GM21423 (cell line): Measurements from ENCODE around the gene MROH7.
"Not testable (repeated sequence)": the region's sequence is repeated elsewhere in the genome, so short reads cannot be mapped to it uniquely, and the experiment has no call there.

ENCODE experiments used
- ATAC-seq: cut with Tn5 transposase; IDR thresholded peaks from one replicate; pipeline ENCODE4 v1.9.1; 2021; ENCODE audit warnings: mild to moderate bottlenecking, moderate library complexity; ENCODE audit not compliant: unreplicated experiment

The MROH7 gene

DNA sequence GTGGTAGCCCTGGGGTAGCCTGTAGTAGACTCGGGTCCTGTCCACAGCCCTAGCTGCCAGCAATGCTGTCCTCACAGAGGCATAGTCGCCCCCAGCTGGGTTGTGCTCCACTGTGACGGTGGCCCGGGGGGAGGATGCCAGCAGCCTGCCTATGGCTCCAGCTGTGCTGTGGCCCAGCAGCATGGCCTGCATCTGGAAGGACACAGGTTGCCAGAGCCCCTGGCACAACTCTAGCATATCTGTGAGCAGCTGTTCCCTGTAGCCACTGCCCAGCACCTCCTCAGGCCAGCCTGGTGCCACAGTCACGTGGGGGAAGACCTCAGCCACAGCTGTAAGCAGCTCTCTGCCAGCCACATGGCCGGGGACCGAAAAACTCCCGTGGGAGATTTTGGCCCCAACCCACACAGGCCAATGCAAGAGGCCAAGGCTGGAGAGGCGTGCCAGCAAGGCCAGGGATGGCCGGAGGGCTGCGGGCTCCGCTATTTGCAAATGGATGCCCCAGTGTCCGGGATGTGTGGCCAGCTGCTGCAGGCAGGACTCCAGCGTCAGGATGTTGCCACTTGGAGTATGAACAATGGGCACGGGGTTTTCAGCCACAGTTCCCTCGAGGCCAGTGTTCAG is 32.2 kb upstream of the MROH7 start:
- no peak for ATAC-seq

DNA sequence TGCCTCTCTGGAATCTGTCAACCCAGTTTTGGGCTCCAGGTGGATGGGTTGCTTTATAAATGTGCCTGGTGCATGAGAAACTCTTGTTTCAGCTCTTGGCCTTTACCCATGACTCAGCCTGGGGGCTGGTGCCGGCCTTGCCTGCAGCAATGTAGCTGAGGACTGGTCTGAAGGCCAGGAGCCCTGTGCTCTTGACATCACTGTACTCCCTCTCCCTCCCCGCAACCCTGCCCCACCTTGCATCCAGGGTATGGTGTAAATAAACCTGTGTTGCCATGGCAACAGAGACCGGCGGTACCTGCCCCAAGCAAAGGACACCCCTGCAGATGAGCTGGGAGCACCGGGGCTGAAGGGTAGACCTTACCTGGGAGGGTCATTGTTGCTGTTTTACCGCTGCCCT is 31.5 kb upstream of the MROH7 start:
- no peak for ATAC-seq

DNA sequence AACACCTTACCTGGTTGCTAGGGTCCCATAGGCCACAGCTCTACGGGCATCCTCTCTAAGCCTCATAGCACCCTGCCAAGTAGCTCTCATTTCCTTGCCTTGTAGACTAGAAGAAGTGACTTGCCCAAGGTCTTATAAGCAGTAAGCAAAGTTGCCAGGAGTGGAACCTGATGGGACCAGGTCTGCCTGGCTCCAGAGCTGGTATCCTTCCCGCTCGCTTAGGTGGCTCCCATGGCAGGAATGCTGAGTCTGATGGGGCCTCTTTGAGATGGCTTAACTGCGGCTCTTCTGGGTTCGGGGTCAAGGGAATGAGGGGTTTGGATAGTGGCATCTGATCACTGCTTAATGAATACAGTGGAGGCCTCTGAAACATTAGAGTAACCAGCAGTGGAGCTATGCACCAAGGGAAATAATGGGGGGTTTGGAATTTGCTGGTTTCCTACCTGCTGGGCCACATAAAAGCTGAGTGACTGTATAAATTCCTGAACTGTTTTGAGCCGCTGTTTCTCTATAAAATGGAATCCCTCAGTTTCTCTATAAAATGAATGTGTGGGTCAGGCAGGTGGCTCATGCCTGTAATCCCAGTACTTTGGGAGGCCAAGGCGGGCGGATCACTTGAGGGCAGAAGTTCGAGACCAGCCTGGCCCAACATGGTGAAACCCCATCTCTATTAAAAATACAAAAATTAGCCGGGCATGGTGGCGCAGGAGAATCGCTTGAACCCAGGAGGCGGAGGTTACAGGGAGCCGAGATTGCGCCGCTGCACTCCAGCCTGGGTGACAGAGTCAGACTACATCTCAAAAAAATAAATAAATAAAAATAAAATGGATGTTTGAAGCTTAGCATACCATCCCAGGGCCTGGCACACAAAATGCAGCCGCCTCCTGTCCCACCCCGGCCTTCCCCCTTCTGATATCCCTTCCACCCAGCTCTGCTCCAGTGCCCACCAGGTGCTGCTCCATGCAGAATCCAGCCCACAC is 30.7 kb upstream of the MROH7 start:
- no peak for ATAC-seq

DNA sequence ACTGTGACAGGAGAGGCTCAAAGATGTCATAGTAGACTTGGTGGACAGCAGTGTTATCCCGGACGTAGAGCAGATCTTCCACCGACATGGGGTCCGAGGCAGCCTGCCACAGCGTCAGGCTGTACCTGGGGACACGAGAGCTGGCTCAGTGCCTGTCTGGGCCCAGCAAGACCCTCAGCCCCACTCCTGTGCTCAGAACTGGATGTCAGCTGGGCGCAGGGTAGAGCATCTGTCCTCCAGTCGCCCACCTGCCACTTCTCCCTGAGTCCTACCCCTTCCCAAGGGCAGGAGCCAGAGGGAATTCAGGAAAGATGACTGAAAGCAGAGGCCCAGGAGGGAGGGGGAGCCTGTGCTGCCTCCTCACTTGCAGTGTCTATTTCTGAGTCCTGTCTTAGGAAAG is 30.0 kb upstream of the MROH7 start:
- ATAC-seq = no peak

DNA sequence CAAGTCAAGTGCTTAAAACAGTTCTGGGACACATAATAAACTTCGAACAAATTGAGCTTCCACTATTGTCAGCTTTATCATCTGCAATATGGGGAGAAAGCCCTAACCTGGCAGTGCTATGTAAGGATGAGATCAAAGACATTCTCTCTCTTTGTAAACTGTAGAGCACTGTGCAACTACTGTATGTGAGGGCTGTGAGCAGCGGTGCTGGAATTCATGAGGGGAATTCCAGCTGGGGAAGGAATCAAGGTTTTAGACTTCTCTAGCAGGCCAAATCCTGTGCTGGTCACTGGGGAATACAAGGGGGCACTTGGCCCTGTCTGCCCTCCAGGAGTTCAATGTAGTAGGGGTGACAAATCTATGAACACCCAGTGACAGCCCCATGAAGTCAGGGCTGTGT is 27.6 kb upstream of the MROH7 start:
- no peak for ATAC-seq

DNA sequence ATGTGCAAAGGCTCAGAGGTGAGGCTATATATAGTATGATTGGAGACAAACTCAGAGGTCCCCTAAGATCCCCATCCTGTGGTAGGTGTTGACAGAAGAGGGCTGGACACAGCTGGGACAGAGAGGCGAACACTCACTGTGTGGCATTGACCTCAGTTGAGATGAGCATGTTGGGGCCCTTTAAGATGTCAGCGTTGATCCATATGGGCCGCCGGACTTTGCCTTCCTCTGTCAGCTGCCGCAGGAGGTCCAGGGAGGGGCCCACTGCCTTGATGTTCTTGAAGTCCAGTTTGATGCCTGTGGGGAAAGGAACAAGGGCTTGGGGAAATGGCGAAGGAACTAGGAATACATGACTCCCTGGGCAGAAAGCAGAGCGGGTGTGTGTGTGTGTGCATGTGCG is 27.0 kb upstream of the MROH7 start:
- ATAC-seq = no peak

DNA sequence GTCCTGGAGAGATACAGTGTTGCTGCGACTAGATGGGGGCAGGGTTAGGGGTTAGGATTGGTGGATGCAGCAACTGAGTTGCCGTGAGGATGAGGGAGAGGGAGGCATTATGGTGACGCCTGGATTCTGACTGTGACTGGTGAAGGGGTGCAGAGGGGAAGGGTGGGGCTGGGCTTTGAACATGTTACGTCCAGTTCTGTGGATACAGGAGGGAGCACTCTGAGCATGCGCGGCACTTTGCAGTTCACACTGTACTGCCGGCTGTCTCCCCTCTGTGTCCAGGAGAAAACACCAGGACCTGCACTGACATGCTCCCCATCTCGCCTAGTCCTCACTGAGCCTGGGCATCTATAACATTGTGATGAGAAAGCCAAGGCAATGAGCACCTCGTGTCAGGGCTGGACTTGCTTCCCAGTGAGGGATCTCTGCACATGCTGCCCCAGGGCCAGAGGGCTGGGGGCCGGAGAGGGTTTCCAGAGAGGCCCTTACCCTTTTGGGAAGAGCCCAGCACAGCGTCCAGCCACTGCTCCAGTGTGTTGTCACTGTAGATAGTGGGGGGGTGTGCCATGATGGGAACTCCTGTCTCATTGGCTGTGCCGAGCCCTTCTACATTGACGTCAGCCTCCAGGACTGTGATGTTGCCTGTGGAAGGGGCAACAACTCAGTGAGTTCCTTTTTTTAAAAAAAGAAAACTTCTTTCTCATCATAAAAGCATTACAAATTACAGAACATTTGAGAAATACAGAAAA is 25.9 kb upstream of the MROH7 start:
- no peak for ATAC-seq

DNA sequence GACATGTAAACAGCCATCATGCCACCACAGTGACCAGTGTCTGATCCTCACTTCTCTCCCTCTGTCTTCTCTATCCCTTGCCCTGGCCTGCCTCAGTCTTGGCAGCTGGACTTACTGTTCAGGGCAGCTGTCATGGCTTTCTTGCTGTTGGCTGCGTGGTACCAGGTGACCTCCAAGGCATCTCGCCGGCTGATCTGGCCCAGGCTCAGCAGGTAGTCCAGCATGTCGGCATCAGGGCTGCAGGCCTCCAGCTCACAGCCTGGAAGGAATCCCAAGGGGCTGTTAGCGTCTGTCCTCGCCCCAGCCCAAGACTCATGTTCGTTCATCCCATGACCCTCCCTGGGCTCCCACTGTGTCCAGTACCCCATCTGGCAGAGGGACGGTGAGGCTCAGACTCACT is 21.8 kb upstream of the MROH7 start:
- ATAC-seq = no peak

DNA sequence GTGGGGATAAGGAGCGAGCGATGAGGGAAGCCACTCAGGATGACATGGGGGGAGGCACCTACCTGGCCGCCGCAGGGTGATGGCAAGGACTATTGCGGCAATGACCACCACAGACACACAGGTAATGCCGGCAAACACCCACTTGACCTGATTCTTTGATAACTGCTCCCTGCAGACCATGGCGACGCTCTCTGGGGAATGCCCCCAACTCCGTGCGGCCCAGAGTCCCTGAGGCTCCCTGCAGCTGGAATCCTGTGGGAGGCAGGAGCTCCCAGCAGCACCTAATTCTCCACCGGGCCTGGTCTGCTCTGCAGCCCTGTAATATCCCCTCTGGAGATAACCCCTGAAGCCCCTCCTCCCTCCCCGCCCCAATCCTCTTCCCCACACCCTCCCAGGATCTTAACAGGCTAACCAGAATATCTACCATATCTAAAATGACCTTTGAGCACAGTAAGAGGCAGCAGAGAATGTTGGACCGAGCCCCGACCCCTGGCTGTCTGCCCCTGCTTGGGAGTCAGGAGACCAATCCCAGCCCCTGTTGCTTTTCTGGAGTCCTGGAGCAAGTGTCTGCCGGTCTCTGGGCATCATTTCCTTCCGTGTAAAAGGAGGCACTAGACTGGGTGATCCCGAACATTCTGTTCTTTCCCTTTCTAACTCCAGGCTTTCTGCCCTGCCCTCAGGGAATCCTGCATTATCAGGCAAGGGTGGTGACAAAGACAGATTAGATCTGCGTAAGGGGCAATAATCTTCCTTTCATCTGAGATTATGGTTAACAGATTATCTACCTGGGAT is 18.2 kb upstream of the MROH7 start, which contains the start of gene FAM151A:
TSS of gene FAM151A (minus strand) at position 310 of the 792 bp plus-strand sequence. CDS start at position 180, 130 bp downstream.
- no peak for ATAC-seq

DNA sequence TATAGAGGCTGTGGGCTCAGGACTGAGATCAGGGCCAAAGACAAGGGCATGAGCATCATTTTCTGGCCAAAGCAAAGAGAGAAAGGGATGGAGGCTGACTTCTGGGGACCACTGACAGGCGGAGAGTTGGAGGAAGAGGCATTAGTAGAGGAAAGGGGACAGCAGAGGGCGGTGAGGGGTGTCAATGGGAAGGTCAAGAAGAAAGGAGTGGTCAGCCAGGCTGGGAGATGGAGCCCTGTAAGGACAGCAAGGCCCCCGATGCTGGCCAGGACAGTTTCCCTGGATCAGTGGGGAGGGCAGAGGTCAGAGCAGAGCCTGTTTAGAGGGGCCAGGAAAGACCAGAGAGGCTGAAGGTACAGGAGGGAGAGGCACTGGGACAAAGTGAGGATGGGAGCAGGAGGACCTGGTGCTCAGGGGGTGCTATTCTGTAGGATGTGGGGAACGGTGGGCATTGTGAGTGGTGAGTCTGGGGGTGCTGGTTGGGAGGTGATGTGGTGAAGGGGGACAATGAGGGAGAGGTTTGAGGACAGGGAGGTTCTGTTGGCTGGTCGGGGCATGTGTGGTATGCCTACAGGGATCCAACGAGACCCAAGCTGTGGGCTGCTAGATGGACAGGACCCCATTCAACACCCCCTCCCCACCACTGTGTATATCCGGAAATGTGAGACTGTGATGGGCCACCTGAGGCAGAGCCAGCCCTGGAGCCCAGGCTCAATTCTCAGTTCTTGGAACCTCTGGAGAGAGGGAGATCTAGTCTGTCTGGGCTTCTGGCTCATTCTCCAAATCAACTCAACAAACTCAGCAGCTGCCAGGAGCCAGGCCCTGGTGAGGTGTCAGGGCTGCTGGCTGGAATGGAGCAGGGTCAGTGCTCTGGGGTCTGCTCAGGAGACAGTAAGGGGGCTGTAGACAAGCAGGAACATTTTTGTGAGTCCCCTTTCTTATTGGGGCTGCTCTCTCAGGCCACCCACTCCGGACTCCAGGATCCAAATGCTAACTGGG is 16.8 kb upstream of the MROH7 start:
- no peak for ATAC-seq

DNA sequence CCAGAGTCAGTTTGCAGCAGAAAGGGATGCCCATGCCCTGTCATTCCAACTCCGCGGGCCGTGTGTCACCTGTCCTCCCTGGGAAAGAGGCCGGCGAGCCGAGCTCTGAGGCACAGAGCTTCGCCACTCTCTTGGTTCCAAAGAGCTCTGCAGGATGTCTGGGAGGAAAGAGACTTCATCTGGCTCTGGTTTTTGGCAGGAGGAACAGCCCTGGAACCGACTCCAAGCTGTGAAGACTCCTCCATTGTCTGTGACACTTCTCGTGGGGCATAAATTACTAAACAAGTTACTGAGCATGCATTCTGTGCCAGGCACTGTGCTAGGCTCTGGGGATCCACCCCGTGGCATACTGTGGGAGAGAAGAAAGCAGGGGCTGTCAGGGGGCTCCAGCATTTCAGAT is 14.4 kb upstream of the MROH7 start:
- ATAC-seq = no peak

DNA sequence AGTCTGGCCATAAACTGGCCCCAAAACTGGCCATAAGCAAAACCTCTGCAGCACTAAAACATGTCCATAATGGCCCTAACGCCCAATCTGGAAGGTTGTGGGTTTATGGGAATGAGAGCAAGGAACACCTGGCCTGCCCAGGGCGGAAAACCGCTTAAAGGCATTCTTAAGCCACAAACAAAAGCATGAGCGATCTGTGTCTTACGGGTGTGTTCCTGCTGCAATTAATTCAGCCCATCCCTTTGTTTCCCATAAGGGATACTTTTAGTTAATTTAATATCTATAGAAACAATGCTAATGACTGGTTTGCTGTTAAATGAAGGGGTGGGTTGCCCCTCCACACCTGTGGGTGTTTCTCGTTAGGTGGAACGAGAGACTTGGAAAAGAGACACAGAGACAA is 5.8 kb upstream of the MROH7 start:
- not testable (repeated sequence) for ATAC-seq

DNA sequence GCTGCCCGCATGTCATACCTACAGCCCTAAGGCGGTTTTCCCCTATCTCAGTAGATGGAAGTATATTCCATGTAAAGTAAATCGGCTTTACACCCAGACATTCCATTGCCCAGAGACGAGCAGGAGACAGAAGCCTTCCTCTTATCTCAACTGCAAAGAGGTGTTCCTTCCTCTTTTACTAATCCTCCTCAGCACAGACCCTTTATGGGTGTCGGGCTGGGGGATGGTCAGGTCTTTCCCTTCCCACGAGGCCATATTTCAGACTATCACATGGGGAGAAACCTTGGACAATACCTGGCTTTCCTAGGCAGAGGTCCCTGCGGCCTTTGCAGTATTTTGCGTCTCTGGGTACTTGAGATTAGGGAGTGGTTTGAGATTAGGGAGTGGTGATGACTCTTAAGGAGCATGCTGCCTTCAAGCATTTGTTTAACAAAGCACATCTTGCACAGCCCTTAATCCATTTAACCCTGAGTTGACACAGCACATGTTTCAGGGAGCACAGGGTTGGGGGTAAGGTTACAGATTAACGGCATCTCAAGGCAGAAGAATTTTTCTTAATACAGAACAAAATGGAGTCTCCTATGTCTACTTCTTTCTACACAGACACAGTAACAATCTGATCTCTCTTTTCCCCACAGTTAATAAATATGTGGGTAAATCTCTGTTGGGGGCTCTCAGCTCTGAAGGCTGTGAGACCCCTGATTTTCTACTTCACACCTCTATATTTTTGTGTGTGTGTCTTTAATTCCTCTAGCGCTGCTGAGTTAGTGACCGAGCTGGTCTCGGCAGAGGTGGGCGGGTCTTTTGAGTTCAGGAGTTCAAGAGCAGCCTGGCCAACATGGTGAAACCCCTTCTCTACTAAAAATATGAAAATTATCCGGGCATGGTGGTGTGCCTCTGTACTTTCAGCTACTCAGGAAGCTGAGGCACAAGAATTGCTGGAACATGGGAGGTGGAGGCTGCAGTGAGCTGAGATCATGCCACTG is 4.8 kb upstream of the MROH7 start:
- ATAC-seq = not testable (repeated sequence)

DNA sequence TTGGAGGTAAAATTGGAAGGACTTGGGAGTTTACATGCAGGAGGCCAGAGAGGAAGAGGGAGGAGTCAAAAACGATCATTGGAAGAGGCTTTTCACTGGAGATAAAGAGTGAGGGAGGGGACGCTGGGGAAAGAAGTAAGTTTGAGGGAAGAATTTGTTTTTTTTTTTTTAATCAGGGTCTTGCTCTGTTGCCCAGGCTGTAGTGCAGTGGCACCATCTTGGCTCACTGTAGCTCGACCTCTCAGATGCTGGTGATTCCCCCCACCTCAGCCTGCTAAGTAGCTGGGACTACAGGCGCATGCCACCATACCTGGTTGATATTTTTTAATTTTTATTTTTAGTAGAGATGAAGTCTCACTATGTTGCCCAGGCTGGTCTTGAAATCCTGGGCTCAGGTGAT is 1.2 kb upstream of the MROH7 start:
- ATAC-seq = no peak

DNA sequence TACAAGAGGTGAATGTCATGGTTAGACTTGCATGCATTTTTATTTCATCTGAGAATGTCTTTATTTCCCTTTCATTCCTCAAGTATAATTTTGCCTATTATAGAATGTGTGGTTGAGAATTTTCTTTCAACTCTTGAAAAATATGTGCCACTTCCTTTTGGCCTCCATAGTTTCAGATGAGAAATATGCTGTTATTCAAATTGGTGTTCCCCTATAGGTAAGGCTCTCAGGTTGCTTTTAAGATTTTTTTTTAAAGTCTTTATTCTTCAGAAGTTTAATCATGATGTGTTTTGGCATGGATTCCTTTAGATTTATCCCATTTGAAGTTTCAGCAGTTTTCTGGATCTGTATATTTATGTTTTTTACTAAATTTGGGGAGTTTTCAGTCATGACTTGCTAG is 2.1 kb downstream of the MROH7 start:
- no peak for ATAC-seq

DNA sequence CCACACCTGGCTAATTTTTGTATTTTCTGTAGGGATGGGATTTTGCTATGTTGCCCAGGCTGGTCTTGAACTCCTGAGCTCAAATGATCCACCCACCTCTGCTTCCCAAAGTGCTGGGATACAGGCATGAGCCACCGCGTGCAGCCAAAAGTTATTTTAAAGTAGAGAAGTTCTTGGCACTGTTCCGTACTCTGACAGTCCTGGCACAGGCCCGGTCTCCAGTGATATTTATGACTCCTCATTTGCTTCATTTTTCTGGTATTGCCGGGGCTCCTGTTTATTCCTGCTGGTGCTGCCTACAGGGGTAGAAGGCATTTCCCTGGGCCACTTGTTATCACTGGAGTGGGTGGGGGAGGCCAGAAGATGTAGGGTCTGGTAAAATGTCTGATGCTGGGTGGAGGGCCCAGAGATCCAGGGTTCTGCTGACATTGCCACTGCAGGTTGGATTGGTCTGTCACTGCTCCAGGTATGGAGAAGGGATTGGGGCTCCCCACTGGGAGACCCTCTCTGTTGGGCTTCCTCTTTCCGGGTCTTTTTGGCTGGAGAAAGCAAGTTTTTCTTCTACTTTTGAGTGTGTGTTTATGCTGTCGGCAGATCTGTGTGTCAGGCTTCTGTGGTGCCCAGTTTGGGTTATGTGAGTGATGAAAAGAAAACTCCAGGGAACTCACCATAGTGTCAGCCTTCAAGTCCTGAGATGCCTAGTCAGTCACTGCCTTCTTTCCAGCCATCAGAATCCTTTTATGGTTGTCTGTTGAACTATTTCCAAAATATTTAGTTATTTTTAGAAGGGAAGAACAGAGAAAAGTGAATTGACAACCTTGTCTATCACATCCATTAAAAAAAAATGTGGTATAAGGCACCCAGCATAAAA is 4.5 kb downstream of the MROH7 start:
- ATAC-seq = no peak

DNA sequence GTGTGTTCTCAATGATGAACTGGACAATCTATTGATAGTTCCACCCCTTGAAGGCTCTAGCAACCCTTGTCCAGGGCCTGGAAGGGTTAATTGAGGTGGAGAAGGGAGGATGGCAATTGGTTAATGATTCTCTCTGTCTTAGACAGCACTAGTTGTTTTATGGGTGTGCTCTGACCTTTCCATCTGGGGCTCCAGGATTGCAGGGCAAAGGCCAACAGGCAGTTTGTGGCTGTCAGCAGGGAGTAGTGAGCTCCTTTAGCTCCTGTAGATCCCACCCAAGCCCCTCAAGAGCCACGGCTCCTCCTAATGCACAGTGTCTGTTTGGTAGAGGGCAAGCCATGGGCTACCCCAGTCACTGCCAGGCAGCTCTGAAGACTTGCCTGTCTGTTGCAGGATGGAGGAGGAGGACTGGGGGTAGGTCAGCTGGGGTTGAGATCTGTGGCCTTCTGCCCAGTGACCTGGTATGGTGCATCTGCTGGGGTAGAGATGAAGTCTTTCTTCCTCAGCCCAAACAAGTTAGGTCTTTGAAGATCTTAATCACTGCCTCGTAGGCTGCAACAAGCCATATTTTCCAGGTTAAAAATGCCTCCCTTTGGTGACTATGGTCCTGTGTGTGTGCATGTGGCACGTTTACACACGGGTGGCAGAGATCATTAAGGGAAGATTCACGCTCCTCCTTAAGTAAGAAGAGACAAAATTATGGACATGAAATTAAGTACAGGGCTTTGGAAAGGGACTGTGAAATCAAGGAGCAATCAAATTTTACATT is 7.7 kb downstream of the MROH7 start:
- ATAC-seq = no peak
